ENCODE measurements around the gene NFE2L1. TPM values are rescaled to one million over a fixed set of nuclear protein-coding genes. Genes with fewer than 3 reads are reported as not detected.

Gene NFE2L1
- total RNA-seq, 1 experiment from 2014 or later: 161 TPM

GRCh38 chr17:48100160-48100559 lies 52.0 kb downstream of the NFE2L1 start:
- H3K18ac ChIP-seq (ENCODE audit: insufficient read length, low read depth, low read length): no peak overlapping the region
- H4K5ac ChIP-seq (ENCODE audit: insufficient read length, low read depth, low read length): no peak overlapping the region
- no peaks in the 10 kb centered on the region for H3K9me3 ChIP-seq (ENCODE audit: control insufficient read depth, low read depth, low read length)
- no peaks in the 10 kb centered on the region for H4K20me1 ChIP-seq (ENCODE audit: control insufficient read depth, insufficient read depth, insufficient read length)
- H2BK5ac ChIP-seq (ENCODE audit: insufficient read length, low read length): no peak overlapping the region
- no peaks in the 10 kb centered on the region for H3K27me3 ChIP-seq (ENCODE audit: insufficient read depth, low read length)
- H3K14ac ChIP-seq (ENCODE audit: insufficient read depth, low read length): no peak overlapping the region
- peaks cover 8% of the 10 kb centered on the region for H3K23me2 ChIP-seq (ENCODE audit: insufficient read length, low read depth, low read length, poor library complexity, severe bottlenecking)
- 100% methylated on average over 5 of the region's 10 CpGs for WGBS (ENCODE audit: extremely low coverage, insufficient read length, low lambda C conversion rate)
- no peak overlapping the region for H3K56ac ChIP-seq (ENCODE audit: insufficient read length, low read depth, low read length)
- peak overlapping the region; percentile 57 for H3K27ac ChIP-seq (ENCODE audit: insufficient read length, low read depth, low read length)
- peaks cover 32% of the 10 kb centered on the region; the same call in 1 of the 2 replicates for H3K79me2 ChIP-seq (ENCODE audit: insufficient read depth, low read length)
- H3K4me1 ChIP-seq (ENCODE audit: insufficient read depth, low read length): no peaks in the 10 kb centered on the region
- TF ChIP-seq, protein P1, sequence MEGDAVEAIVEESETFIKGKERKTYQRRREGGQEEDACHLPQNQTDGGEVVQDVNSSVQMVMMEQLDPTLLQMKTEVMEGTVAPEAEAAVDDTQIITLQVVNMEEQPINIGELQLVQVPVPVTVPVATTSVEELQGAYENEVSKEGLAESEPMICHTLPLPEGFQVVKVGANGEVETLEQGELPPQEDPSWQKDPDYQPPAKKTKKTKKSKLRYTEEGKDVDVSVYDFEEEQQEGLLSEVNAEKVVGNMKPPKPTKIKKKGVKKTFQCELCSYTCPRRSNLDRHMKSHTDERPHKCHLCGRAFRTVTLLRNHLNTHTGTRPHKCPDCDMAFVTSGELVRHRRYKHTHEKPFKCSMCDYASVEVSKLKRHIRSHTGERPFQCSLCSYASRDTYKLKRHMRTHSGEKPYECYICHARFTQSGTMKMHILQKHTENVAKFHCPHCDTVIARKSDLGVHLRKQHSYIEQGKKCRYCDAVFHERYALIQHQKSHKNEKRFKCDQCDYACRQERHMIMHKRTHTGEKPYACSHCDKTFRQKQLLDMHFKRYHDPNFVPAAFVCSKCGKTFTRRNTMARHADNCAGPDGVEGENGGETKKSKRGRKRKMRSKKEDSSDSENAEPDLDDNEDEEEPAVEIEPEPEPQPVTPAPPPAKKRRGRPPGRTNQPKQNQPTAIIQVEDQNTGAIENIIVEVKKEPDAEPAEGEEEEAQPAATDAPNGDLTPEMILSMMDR (conservative IDR thresholded peaks at IDR 0.05): no peak
- H2BK15ac ChIP-seq (ENCODE audit: low read depth, low read length): no peak overlapping the region
- no peak overlapping the region for H2AFZ ChIP-seq (ENCODE audit: low read length)
- H3K79me1 ChIP-seq (ENCODE audit: insufficient read depth, low read depth, low read length, poor library complexity, severe bottlenecking): peaks cover 14% of the 10 kb centered on the region
- H3T11ph ChIP-seq (ENCODE audit: low read length): no peak overlapping the region
- peaks cover 0 to 7% (median 1%) of the 10 kb centered on the region in 3 experiments; a peak in 4 of 7 replicates for H3K36me3 Mint-ChIP-seq (ENCODE audit: insufficient read depth in 1 of 3, low read depth in 3 of 3)
- peaks cover 0 to 8% of the 10 kb centered on the region in 2 experiments; a peak in 4 of 5 replicates for H3K9me3 Mint-ChIP-seq
- no peak overlapping the region for H4K8ac ChIP-seq (replicated peaks; ENCODE audit: insufficient read length, low read depth, low read length)
- peak overlapping the region; percentile 27 to 100 (median 87); a peak in 6 of 7 replicates for H3K27ac Mint-ChIP-seq
- H3K23ac ChIP-seq (ENCODE audit: insufficient read length, low read depth, low read length): no peak overlapping the region
- peak overlapping the region; percentile 61 for H2BK120ac ChIP-seq (ENCODE audit: low read depth, low read length, poor library complexity, severe bottlenecking)
- peaks cover 5% of the 10 kb centered on the region for H3K27me3 Mint-ChIP-seq (ENCODE audit: low read depth)
- peaks cover 6 to 14% of the 10 kb centered on the region in 2 experiments for H3K4me1 Mint-ChIP-seq
- H3K4me2 ChIP-seq (ENCODE audit: insufficient read depth, insufficient read length, low read length): peak overlapping the region; percentile 97
- H3K4me3 Mint-ChIP-seq: peak overlapping the region; percentile 81 to 99
- H2AK5ac ChIP-seq (ENCODE audit: insufficient read length, low read length): no peak overlapping the region
- no peak overlapping the region for H4K91ac ChIP-seq (ENCODE audit: insufficient read length, low read depth, low read length)
- no peak overlapping the region for H2BK20ac ChIP-seq (ENCODE audit: low read depth, low read length, poor library complexity, severe bottlenecking)
- no peak overlapping the region for H2BK12ac ChIP-seq (ENCODE audit: insufficient read length, low read depth, low read length)
- peak overlapping the region; percentile 88 for H3K9ac ChIP-seq (ENCODE audit: extremely low read depth, insufficient read length, low read length)
- H3K4ac ChIP-seq (ENCODE audit: low read depth, low read length): no peak overlapping the region
- no peak for DNase-seq

Data from H9 (cell line).